ENCODE measurements around the gene CALHM6. TPM values are rescaled to one million over a fixed set of nuclear protein-coding genes. Genes with fewer than 3 reads are reported as not detected.

The CALHM6 gene
- polyA plus RNA-seq, 1 of the 3 experiments (the other 2 are of a cell fraction), result 0.51 TPM

DNA sequence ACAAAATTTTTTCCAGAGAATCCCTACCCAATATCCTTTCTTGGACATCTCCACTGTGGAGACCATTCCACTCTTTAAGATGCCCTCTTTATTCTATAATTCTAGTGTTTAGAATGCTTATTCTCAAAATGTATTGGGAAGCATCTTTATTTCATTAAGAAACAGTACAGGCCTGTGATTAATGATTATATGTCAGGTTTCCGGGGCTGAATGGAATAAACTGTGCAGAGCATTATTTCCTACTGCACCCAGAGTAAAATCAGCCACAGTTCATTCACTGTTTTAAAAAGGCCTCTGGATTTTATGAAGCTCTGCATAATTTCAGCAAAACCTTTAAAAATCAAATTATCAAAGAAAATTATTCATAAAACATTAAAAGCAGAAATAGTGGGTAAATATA is 47.8 kb upstream of the CALHM6 start:
- ChIA-PET CTCF (interaction anchor here (1.2 to 1.6 kb wide), 2 partner anchors 9 to 11 kb away, joined by 3 to 4 read pairs; no protein-coding TSS in a partner anchor), POLR2A (no interaction called here)
- H4K20me1 ChIP-seq (ENCODE audit: insufficient read depth), result no peaks in the 10 kb centered on the region
- peaks cover 2 to 7% of the 10 kb centered on the region in 2 experiments for H3K36me3 ChIP-seq (replicated peaks in 1 of 2; ENCODE audit: control insufficient read depth in 1 of 2, insufficient read depth in 2 of 2, low read length in 1 of 2)
- peak; percentile 31; the same call in 1 of the 2 replicates for TF ChIP-seq PBX3 (IDR thresholded peaks at IDR 0.05)
- peak; percentile 57 for TF ChIP-seq TCF12 (IDR thresholded peaks at IDR 0.05)
- TF ChIP-seq NRF1 (IDR thresholded peaks at IDR 0.05; ENCODE audit: low read depth, low read length), result no peak
- TF ChIP-seq RAD21 (IDR thresholded peaks at IDR 0.05; ENCODE audit: low read length), result no peak
- TF ChIP-seq TEAD4 (IDR thresholded peaks at IDR 0.05; ENCODE audit: borderline replicate concordance, insufficient read depth), result no peak
- no peak overlapping the region for H3K4me2 ChIP-seq
- DNase-seq, result no peak
- WGBS (ENCODE audit: low lambda C conversion rate), result 21% methylated on average over 1 of the region's 1 CpG
- H2AFZ ChIP-seq (ENCODE audit: low read depth), result no peak overlapping the region
- H3K9ac ChIP-seq, result no peak overlapping the region
- H3K9me2 ChIP-seq, result no peaks in the 10 kb centered on the region
- peaks cover 51% of the 10 kb centered on the region for H3K79me2 ChIP-seq (ENCODE audit: insufficient read depth)
- H3F3A ChIP-seq (replicated peaks; ENCODE audit: insufficient read depth), result peaks cover 5% of the 10 kb centered on the region
- H3K27me3 ChIP-seq (ENCODE audit: insufficient read depth), result no peaks in the 10 kb centered on the region
- peak overlapping the region in 1 of 2 experiments; percentile 70; a peak in 1 of 4 replicates for H3K27ac ChIP-seq (ENCODE audit: low read depth in 2 of 2, low read length in 1 of 2)
- no peak overlapping the region for H3K4me3 ChIP-seq (ENCODE audit: low read depth in 2 of 2, low read length in 1 of 2)
- no peaks in the 10 kb centered on the region for H3K9me3 ChIP-seq
- peaks cover 8 to 18% of the 10 kb centered on the region in 2 experiments; a peak in 3 of 4 replicates for H3K4me1 ChIP-seq (ENCODE audit: control insufficient read depth in 1 of 2, insufficient read depth in 2 of 2, low read depth in 1 of 2, low read length in 1 of 2)

DNA sequence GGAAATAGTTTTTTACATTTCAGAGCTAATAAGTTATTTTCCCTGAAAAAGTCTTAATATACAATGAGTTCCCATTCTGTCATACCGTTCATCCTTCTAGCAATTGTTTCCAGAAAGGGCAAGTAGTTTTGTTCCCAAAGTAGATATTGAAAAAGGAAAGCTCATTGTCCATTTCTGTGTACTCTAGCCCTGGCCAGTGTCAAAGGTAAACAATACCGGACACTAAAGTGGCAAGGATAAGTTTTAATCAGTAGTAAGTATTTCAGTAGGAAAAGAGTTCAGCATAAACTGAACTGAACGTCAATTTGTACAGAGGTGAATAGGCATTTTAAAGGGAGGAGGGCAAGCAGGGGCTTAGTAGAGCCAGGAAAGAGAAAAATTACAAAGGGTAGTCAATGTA is 43.5 kb upstream of the CALHM6 start:
- H3K4me3 ChIP-seq (ENCODE audit: low read depth in 2 of 2, low read length in 1 of 2), result no peak overlapping the region
- no peak for DNase-seq
- no peak for TF ChIP-seq ELF1 (IDR thresholded peaks at IDR 0.05)
- no peak for TF ChIP-seq RXRA (IDR thresholded peaks at IDR 0.05; ENCODE audit: borderline replicate concordance, low read depth)
- TF ChIP-seq FOSL2 (IDR thresholded peaks at IDR 0.05; ENCODE audit: borderline replicate concordance, low read depth), result no peak
- TF ChIP-seq, protein P1, sequence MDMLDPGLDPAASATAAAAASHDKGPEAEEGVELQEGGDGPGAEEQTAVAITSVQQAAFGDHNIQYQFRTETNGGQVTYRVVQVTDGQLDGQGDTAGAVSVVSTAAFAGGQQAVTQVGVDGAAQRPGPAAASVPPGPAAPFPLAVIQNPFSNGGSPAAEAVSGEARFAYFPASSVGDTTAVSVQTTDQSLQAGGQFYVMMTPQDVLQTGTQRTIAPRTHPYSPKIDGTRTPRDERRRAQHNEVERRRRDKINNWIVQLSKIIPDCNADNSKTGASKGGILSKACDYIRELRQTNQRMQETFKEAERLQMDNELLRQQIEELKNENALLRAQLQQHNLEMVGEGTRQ (IDR thresholded peaks at IDR 0.05; ENCODE audit: borderline replicate concordance, low read depth, low read length), result no peak
- TF ChIP-seq, protein P2, sequence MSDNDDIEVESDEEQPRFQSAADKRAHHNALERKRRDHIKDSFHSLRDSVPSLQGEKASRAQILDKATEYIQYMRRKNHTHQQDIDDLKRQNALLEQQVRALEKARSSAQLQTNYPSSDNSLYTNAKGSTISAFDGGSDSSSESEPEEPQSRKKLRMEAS (IDR thresholded peaks at IDR 0.05; ENCODE audit: low read depth), result no peak
- no peak for TF ChIP-seq EP300 (IDR thresholded peaks at IDR 0.05; ENCODE audit: borderline replicate concordance in 1 of 2, low read depth in 1 of 2, low read length in 1 of 2)
- TF ChIP-seq PBX3 (IDR thresholded peaks at IDR 0.05), result no peak
- TF ChIP-seq, protein P3, sequence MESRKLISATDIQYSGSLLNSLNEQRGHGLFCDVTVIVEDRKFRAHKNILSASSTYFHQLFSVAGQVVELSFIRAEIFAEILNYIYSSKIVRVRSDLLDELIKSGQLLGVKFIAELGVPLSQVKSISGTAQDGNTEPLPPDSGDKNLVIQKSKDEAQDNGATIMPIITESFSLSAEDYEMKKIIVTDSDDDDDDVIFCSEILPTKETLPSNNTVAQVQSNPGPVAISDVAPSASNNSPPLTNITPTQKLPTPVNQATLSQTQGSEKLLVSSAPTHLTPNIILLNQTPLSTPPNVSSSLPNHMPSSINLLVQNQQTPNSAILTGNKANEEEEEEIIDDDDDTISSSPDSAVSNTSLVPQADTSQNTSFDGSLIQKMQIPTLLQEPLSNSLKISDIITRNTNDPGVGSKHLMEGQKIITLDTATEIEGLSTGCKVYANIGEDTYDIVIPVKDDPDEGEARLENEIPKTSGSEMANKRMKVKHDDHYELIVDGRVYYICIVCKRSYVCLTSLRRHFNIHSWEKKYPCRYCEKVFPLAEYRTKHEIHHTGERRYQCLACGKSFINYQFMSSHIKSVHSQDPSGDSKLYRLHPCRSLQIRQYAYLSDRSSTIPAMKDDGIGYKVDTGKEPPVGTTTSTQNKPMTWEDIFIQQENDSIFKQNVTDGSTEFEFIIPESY (IDR thresholded peaks at IDR 0.05; ENCODE audit: borderline replicate concordance, low read depth), result no peak
- TF ChIP-seq, protein P4, sequence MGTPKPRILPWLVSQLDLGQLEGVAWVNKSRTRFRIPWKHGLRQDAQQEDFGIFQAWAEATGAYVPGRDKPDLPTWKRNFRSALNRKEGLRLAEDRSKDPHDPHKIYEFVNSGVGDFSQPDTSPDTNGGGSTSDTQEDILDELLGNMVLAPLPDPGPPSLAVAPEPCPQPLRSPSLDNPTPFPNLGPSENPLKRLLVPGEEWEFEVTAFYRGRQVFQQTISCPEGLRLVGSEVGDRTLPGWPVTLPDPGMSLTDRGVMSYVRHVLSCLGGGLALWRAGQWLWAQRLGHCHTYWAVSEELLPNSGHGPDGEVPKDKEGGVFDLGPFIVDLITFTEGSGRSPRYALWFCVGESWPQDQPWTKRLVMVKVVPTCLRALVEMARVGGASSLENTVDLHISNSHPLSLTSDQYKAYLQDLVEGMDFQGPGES (IDR thresholded peaks at IDR 0.05; ENCODE audit: low read depth, low read length), result no peak
- TF ChIP-seq CHD2 (IDR thresholded peaks at IDR 0.05; ENCODE audit: low read length, partially characterized antibody), result no peak
- no peak for TF ChIP-seq TCF12 (IDR thresholded peaks at IDR 0.05)
- no peak for TF ChIP-seq RAD21 (IDR thresholded peaks at IDR 0.05; ENCODE audit: low read length)
- no peak for TF ChIP-seq EZH2phosphoT487 (IDR thresholded peaks at IDR 0.05; ENCODE audit: borderline replicate concordance, low read depth)
- TF ChIP-seq TEAD4 (IDR thresholded peaks at IDR 0.05; ENCODE audit: borderline replicate concordance, insufficient read depth), result no peak
- no peak for TF ChIP-seq NFIC (IDR thresholded peaks at IDR 0.05; ENCODE audit: borderline replicate concordance)
- TF ChIP-seq SMC3 (IDR thresholded peaks at IDR 0.05; ENCODE audit: low read depth, low read length), result no peak
- no peak for TF ChIP-seq JUND (IDR thresholded peaks at IDR 0.05)
- TF ChIP-seq, protein P5, sequence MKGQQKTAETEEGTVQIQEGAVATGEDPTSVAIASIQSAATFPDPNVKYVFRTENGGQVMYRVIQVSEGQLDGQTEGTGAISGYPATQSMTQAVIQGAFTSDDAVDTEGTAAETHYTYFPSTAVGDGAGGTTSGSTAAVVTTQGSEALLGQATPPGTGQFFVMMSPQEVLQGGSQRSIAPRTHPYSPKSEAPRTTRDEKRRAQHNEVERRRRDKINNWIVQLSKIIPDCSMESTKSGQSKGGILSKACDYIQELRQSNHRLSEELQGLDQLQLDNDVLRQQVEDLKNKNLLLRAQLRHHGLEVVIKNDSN (IDR thresholded peaks at IDR 0.05; ENCODE audit: borderline replicate concordance, low read depth), result no peak
- H3K9ac ChIP-seq, result no peak overlapping the region
- H3K9me2 ChIP-seq, result no peaks in the 10 kb centered on the region
- 89% methylated on average over 3 of the region's 3 CpGs for WGBS (ENCODE audit: low lambda C conversion rate)
- H3K9me3 ChIP-seq, result no peaks in the 10 kb centered on the region
- peaks cover 2 to 7% of the 10 kb centered on the region in 2 experiments for H3K36me3 ChIP-seq (replicated peaks in 1 of 2; ENCODE audit: control insufficient read depth in 1 of 2, insufficient read depth in 2 of 2, low read length in 1 of 2)
- ChIA-PET POLR2A (no interaction called here), CTCF (no interaction called here)
- no peaks in the 10 kb centered on the region for H3K27me3 ChIP-seq (ENCODE audit: insufficient read depth)
- peaks cover 40% of the 10 kb centered on the region; the same call in 1 of the 2 replicates for H3K79me2 ChIP-seq (ENCODE audit: insufficient read depth)
- H3K4me2 ChIP-seq, result no peak overlapping the region
- H4K20me1 ChIP-seq (ENCODE audit: insufficient read depth), result no peaks in the 10 kb centered on the region
- no peak overlapping the region for H2AFZ ChIP-seq (ENCODE audit: low read depth)
- peaks cover 2% of the 10 kb centered on the region for H3F3A ChIP-seq (replicated peaks; ENCODE audit: insufficient read depth)
- H3K27ac ChIP-seq (ENCODE audit: low read depth in 2 of 2, low read length in 1 of 2), result no peak overlapping the region
- peaks cover 0 to 3% of the 10 kb centered on the region in 2 experiments; a peak in 1 of 4 replicates for H3K4me1 ChIP-seq (ENCODE audit: control insufficient read depth in 1 of 2, insufficient read depth in 2 of 2, low read depth in 1 of 2, low read length in 1 of 2)
